ENCODE data around the gene KIF5A. TPM values are rescaled to one million over a fixed set of nuclear protein-coding genes. Genes with fewer than 3 reads are reported as not detected.

KIF5A gene
- total and polyA plus RNA-seq, 2 of the 13 experiments (the other 11 are each of a cell fraction or from before 2014, with no cell fraction given): 1.6 to 11.9 TPM

DNA sequence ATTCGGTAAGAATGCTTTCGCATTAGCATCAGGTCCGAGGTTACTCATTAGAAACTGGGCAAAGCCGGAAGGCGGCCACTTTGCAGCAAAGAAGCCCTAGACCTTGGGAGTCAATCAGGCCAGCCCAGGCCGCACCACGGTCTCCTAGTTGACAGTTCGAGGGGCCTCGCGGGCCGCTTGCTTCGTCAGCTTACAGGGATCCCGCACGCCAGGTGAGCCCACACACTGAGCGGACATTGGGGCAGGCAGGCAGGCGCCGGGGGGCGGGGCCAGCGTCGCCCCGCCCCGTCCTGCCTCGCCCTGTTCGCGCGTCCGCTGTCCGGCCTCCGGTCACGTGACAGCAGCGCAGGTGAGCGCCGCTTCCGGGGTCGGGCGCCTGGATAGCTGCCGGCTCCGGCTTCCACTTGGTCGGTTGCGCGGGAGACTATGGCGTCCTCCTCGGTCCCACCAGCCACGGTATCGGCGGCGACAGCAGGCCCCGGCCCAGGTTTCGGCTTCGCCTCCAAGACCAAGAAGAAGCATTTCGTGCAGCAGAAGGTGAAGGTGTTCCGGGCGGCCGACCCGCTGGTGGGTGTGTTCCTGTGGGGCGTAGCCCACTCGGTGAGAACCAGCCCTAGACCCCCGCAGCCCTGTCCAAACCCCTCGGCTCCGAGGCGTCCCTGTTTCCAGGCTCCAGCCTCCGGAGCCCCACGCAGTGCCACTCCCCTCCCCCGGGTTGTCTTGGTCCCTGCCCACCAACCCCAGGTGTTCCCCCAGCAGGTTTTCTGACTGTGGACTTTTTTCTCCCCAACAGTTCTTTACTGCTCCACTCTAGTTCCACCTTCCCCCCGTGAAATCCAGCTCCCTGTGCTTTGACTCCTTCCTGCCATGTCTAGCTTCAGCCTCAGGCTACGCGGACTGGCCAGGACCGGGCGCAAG is 41.3 kb downstream of the KIF5A start, which contains the start of gene PIP4K2C (continued):
- TF ChIP-seq, protein P1, sequence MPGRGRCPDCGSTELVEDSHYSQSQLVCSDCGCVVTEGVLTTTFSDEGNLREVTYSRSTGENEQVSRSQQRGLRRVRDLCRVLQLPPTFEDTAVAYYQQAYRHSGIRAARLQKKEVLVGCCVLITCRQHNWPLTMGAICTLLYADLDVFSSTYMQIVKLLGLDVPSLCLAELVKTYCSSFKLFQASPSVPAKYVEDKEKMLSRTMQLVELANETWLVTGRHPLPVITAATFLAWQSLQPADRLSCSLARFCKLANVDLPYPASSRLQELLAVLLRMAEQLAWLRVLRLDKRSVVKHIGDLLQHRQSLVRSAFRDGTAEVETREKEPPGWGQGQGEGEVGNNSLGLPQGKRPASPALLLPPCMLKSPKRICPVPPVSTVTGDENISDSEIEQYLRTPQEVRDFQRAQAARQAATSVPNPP (CRISPR knock-in tag; IDR thresholded peaks at IDR 0.05): no peak
- TF ChIP-seq SAP130 (CRISPR knock-in tag; IDR thresholded peaks at IDR 0.05; ENCODE audit: low read depth) (peak; percentile 96), ZNF264 (CRISPR knock-in tag; IDR thresholded peaks at IDR 0.05) (no peak), ZSCAN22 (CRISPR knock-in tag; IDR thresholded peaks at IDR 0.05) (no peak), NFIC (IDR thresholded peaks at IDR 0.05; ENCODE audit: low read length) (no peak), ZNF841 (CRISPR knock-in tag; IDR thresholded peaks at IDR 0.05; ENCODE audit: borderline replicate concordance) (no peak), TRIM24 (CRISPR knock-in tag; IDR thresholded peaks at IDR 0.05) (no peak), MAZ (IDR thresholded peaks at IDR 0.05; ENCODE audit: borderline replicate concordance, low read depth, low read length) (no peak; the same call in 1 of the 2 replicates), MAZ (CRISPR knock-in tag; IDR thresholded peaks at IDR 0.05; ENCODE audit: low read depth) (no peak; the same call in 1 of the 2 replicates), ZNF558 (CRISPR knock-in tag; IDR thresholded peaks at IDR 0.05; ENCODE audit: borderline replicate concordance) (no peak), U2AF2 (IDR thresholded peaks at IDR 0.05; ENCODE audit: low read depth, low read length) (no peak), ZNF772 (CRISPR knock-in tag; IDR thresholded peaks at IDR 0.05) (0 out of 2 replicates have a peak, but pooled peaks have one; percentile 5), ZNF260 (CRISPR knock-in tag; IDR thresholded peaks at IDR 0.05; ENCODE audit: borderline replicate concordance, low read depth) (no peak), ZNF768 (CRISPR knock-in tag; IDR thresholded peaks at IDR 0.05) (no peak; the same call in 1 of the 2 replicates), YEATS4 (CRISPR knock-in tag; IDR thresholded peaks at IDR 0.05; ENCODE audit: borderline replicate concordance) (no peak), ZNF230 (CRISPR knock-in tag; IDR thresholded peaks at IDR 0.05) (peak; percentile 45; the same call in 1 of the 2 replicates), ZFAT (CRISPR knock-in tag; conservative IDR thresholded peaks at IDR 0.05) (no peak)
- TF ChIP-seq, protein P2, sequence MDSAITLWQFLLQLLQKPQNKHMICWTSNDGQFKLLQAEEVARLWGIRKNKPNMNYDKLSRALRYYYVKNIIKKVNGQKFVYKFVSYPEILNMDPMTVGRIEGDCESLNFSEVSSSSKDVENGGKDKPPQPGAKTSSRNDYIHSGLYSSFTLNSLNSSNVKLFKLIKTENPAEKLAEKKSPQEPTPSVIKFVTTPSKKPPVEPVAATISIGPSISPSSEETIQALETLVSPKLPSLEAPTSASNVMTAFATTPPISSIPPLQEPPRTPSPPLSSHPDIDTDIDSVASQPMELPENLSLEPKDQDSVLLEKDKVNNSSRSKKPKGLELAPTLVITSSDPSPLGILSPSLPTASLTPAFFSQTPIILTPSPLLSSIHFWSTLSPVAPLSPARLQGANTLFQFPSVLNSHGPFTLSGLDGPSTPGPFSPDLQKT (CRISPR knock-in tag; IDR thresholded peaks at IDR 0.05; ENCODE audit: borderline replicate concordance): no peak
- TF ChIP-seq, protein P3, sequence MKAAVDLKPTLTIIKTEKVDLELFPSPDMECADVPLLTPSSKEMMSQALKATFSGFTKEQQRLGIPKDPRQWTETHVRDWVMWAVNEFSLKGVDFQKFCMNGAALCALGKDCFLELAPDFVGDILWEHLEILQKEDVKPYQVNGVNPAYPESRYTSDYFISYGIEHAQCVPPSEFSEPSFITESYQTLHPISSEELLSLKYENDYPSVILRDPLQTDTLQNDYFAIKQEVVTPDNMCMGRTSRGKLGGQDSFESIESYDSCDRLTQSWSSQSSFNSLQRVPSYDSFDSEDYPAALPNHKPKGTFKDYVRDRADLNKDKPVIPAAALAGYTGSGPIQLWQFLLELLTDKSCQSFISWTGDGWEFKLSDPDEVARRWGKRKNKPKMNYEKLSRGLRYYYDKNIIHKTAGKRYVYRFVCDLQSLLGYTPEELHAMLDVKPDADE (CRISPR knock-in tag; IDR thresholded peaks at IDR 0.05): no peak
- TF ChIP-seq, protein P4, sequence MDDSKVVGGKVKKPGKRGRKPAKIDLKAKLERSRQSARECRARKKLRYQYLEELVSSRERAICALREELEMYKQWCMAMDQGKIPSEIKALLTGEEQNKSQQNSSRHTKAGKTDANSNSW (CRISPR knock-in tag; IDR thresholded peaks at IDR 0.05; ENCODE audit: borderline replicate concordance): 0 out of 2 replicates have a peak, but pooled peaks have one; percentile 29
- TF ChIP-seq, protein P5, sequence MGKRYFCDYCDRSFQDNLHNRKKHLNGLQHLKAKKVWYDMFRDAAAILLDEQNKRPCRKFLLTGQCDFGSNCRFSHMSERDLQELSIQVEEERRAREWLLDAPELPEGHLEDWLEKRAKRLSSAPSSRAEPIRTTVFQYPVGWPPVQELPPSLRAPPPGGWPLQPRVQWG (CRISPR knock-in tag; IDR thresholded peaks at IDR 0.05; ENCODE audit: borderline replicate concordance, low read depth): no peak
- TF ChIP-seq, protein P6, sequence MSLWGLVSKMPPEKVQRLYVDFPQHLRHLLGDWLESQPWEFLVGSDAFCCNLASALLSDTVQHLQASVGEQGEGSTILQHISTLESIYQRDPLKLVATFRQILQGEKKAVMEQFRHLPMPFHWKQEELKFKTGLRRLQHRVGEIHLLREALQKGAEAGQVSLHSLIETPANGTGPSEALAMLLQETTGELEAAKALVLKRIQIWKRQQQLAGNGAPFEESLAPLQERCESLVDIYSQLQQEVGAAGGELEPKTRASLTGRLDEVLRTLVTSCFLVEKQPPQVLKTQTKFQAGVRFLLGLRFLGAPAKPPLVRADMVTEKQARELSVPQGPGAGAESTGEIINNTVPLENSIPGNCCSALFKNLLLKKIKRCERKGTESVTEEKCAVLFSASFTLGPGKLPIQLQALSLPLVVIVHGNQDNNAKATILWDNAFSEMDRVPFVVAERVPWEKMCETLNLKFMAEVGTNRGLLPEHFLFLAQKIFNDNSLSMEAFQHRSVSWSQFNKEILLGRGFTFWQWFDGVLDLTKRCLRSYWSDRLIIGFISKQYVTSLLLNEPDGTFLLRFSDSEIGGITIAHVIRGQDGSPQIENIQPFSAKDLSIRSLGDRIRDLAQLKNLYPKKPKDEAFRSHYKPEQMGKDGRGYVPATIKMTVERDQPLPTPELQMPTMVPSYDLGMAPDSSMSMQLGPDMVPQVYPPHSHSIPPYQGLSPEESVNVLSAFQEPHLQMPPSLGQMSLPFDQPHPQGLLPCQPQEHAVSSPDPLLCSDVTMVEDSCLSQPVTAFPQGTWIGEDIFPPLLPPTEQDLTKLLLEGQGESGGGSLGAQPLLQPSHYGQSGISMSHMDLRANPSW (CRISPR knock-in tag; IDR thresholded peaks at IDR 0.05; ENCODE audit: borderline replicate concordance): no peak; the same call in 1 of the 2 replicates
